Epithelial cell of esophagus (primary cell): ENCODE measurements around the gene SAP130.
A peak's percentile ranks its signal among the peaks of the same experiment; 100 is the strongest.

Experiments
- DNase-seq: peaks from one replicate; pipeline ENCODE4 v3.0.0; 2010; ENCODE audit warnings: low read depth
- H3K4me3 ChIP-seq: 2 replicates; pipeline ENCODE4 v1.5.1; 2011; ENCODE audit warnings: mild to moderate bottlenecking, low read length, control low read depth
- CTCF ChIP-seq: IDR thresholded peaks from 2 replicates; pipeline ENCODE4 v1.5.1; 2011; ENCODE audit warnings: low read depth, mild to moderate bottlenecking, low read length, control low read depth, inconsistent platforms; ENCODE audit not compliant: insufficient read depth; ENCODE audit errors: missing control alignments

Gene SAP130

DNA sequence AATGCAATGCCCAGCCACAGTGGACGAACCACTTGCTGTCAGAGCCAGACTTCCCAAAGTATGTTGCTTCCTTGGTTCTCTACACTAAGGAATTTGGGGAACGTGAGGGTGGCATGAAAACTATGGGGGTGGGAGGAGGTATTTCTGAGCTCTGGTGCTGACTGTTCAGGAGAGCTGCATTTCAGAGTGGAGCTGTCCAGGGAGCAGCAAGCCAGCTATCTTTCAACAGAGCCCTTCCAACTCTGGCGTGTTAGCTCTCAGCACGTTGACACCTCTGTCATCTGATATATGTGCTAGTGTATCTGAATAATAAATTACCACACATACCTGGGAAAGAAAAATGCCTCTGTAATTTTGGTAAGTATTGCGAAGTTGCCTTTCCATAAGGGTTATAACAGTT, 66.1 kb downstream of the SAP130 start:
- no peak for DNase-seq
- no peak for TF ChIP-seq CTCF

GRCh38 chr2:127957240-127957639, 70.6 kb downstream of the SAP130 start:
- TF ChIP-seq CTCF = no peak
- DNase-seq = peak; percentile 35
- no peak overlapping the region for H3K4me3 ChIP-seq

More for the DNA sequence above, 66.1 kb downstream of the SAP130 start:
- H3K4me3 ChIP-seq = no peak overlapping the region

- no peak for DNase-seq
- no peak overlapping the region for H3K4me3 ChIP-seq
- no peak for TF ChIP-seq CTCF
Measured at GRCh38 chr2:127954857-127955256, 73.0 kb downstream of the SAP130 start.

DNA sequence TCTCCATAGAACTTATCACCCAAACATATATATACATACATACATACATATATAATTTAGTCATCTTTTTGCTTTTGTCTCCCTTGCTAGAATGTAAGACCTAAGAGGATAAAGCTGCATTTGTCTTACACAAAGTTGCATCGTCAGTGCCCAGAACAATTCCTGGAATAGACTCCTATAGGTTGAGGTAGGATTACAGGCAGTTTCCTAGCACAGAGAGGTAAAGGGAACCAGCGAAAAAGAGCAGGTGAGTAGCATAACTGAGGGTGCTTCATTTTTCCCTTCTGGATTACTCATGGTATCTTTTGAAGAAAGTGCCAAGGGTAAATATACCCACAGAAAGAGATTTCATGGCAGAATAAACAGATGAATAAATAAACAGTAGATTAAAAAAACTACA, 74.0 kb downstream of the SAP130 start:
- TF ChIP-seq CTCF = no peak
- DNase-seq = no peak
- H3K4me3 ChIP-seq = no peak overlapping the region

DNA sequence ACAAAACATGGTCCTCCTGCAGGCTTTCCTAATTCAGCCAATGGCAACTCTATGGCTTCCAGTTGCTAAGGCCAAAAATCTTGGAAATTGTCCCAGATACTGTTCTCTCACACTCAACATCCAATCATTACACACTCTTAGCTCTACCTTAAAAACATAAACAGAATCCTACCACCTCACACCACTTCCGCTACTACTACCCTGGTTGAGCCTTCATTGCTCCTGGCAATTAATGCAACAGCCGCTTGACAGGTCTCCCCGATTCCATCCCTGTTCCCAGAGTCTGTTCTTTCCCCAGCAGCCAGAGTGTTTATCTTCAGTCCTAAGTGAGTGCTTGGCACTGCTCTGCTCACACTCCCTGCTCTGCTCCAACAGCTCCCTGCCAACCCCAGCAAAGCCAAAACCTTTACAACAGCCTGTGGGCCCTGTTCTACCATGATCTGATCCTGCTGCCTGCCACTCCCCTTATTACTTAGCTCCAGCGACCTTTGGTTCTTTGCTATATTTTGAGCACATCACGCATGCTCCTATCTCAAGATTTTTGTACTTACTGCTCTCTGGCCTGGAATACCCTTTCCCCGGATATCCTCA, 74.6 kb downstream of the SAP130 start:
- DNase-seq = no peak
- H3K4me3 ChIP-seq = no peak overlapping the region
- TF ChIP-seq CTCF = no peak

- H3K4me3 ChIP-seq = no peak overlapping the region
- peak; percentile 52 for DNase-seq
- no peak for TF ChIP-seq CTCF
Measured at GRCh38 chr2:127951026-127951425, 76.8 kb downstream of the SAP130 start.

- no peak for TF ChIP-seq CTCF
- H3K4me3 ChIP-seq = no peak overlapping the region
- no peak for DNase-seq
Measured at GRCh38 chr2:127950264-127950663, 77.6 kb downstream of the SAP130 start.
